HG02588 (cell line): ENCODE data around the gene SDCBP2.
A peak's percentile ranks its signal among the peaks of the same experiment; 100 is the strongest.

Source experiments
- ATAC-seq: cut with Tn5 transposase; IDR thresholded peaks from one replicate; pipeline ENCODE4 v1.9.1; 2021; ENCODE audit warnings: mild to moderate bottlenecking, moderate library complexity; ENCODE audit not compliant: unreplicated experiment

The SDCBP2 gene

DNA sequence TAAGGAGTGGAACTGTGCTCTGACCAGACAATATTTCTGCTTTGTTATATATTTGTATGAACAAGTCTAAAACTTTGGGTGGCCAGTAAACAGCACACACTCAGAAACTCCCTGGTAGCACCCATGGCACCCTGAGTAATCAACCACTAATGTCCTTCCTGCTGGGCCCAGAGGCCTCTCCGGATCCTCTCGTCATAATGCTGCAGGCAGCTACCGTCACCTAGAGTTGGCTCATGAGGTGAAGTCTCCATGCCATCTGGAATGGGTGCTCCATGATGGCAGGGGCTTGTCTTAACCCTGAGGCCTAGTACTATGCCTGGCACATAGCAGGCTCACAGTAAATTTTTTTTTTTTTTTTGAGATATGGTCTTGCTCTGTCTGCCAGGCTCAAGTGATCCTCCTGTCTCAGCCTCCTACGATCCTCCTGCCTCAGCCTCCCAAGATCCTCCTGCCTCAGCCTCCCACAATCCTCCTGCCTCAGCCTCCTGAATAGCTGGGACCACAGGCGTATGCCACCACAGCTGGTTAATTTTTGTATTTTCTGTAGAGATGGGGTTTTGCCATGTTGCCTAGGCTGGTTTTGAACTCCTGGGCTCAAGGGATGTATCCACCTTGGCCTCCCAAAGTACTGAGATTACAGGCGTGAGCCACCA is 3.0 kb upstream of the SDCBP2 start:
- no peak for ATAC-seq

- no peak for ATAC-seq
Measured at GRCh38 chr20:1331101-1331500, 2.2 kb upstream of the SDCBP2 start.

DNA sequence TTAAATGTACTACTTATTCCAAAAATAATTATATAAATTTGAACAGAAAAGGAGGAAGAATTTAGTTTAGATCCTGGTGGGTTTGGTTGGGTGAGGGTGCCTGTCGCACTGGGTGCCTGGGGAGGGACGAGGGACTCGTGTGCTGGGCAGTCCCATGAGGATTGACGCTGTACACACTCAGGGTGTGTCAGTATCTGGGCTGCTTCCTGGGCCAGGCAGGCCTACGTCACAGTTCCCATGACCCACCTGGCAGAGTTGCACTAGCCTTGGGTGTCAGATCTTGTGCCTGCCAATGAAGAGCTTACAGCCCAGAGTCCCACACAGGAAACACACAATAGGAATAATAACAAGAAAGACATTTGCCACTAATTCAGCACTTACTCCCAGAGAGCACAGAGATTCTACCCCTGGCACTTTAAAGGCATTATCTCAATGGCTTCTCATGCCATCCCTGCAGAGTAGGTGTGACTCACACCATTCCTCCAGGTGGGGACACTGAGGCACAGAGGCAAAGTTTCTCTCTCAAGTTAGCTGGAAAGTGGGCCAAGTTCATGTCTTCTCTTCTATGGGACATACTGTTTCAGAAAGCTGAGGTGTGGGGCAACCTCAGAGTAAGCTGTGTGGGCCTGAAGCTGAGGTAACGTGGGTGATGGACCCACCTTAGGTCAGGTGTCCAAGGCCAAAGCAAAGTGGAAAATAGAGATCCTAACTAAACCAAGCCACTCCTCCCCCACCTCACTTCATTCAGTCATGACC is 1.3 kb upstream of the SDCBP2 start:
- no peak for ATAC-seq

- no peak for ATAC-seq
Measured at GRCh38 chr20:1327827-1328679, 886 bp downstream of the SDCBP2 start.

DNA sequence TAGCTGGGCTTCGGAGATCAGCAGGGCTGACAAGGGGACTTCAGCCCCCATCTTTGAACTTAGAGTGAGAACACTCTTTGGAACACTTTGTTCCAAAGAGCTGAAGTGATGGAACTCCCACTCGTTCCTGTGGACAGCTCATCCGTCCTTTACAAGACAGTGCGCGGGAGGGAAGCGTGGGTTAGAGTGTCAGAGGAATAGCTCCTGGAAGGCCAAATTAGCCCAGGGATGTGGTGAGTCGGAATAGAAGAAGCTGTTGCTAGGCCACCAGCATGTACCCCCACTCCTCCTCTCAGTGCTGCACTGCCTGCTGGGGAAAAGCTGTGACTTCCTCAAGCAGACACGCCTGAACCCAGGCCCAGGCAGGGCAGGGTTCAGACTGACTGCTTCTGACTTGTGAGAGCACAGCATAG is 1.7 kb downstream of the SDCBP2 start:
- ATAC-seq, result no peak

- no peak for ATAC-seq
Measured at GRCh38 chr20:1326031-1326930, 2.7 kb downstream of the SDCBP2 start.

DNA sequence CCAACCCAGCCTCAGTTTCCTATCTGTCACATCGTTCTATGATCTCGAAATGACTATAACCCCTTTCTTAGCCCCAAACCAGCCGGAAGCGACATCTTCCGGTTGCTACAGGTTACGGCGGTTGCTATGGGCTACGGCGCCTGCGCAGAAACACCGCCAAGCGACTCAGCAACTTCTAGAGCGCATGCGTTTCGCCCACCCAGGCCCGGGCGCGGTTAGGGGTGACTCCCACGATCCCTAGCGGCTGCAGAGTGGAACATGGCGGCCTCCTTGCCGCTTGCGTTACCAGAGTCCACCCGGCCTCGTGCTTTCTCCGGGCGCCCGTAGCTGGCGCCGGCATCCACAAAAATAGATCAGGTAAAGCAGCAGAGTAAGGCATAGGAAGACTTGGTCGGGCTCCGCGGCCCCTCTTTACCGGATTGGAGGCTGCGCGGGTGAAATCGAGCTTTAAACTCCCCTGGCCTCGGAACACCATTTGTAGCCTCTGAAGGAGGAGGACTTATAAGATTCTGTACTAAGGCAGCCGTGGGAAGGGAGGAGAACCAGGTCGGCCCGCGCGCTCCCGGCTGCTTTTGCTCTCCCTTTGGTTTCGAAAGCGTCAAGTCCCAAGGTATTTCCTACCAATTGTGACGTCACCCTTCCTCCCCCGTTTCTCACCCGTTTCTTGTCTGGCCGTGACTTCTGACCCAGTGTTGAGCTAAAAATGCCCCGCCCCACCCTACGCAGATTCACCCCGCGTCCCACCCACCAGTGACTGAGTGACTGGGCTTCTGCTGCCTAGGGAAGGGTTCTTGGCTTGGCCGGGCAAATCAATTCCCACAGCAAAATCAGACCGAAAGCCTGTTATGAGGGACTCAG is 3.5 kb downstream of the SDCBP2 start:
- ATAC-seq, result peak; percentile 84

DNA sequence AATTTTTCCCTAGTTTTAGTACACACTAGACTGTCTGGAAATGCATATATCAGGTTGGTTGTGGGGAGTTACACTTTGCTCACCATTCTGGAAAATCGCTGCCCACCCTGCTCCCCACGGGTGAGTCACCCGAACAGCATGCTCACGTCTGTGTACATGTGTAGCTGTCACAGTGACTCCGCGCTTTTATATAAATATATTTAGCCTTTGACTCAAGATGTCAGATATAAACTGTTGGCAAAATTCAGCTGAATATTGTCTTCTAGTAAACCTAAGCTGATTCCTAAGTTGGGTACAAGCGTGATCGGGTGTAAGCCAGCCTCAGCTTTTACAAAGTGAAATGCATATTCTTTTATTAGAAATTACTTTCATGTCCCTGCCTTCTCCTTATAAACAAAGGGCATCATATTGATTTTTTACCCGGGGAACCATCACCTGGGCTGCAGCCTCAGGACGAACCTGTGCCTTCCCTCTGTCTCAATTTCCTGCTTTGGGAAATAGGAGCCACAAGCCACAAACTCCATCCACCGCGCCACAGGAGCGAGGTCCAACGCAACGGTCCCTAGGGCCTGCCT is 4.3 kb downstream of the SDCBP2 start:
- no peak for ATAC-seq

DNA sequence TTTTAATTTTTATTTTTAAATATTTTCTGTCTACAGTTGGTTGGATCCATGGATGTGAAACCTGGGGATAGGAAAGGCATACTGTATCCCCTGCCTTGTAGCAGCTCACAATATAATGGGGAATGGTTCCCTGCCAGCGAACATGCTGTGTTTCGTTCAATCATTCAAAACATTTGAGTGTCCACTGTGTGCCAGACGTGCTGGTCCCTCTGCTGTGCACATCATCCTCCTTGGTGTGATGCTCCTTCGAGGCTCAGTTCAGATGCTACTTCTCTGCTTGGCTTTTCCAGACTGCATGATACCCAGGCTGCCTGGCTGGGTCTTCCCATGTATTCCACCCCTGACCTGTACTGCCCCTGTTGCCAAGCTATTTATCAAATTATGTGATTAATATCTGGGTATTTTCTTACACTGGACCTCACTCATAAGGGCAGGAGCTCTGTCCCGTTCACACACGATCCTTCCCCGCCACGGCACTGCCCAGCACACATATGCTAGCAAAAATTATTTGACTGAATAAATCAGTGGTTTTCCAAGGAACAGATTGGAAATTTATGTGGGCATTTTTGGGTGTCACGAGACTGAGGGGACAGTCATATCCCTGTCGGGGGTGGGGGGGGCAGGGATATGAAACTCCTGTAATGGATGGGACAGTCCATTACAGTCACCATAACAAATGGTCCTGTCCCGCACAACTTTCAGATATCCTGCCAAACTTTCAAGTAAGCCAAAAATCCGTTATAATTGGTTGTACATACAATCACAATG is 4.9 kb downstream of the SDCBP2 start:
- ATAC-seq, result no peak

- no peak for ATAC-seq
Measured at GRCh38 chr20:1323256-1323655, 5.7 kb downstream of the SDCBP2 start.

GRCh38 chr20:1322511-1323245 is 6.3 kb downstream of the SDCBP2 start:
- ATAC-seq, result no peak

GRCh38 chr20:1321654-1321939 is 7.3 kb downstream of the SDCBP2 start:
- ATAC-seq, result no peak

DNA sequence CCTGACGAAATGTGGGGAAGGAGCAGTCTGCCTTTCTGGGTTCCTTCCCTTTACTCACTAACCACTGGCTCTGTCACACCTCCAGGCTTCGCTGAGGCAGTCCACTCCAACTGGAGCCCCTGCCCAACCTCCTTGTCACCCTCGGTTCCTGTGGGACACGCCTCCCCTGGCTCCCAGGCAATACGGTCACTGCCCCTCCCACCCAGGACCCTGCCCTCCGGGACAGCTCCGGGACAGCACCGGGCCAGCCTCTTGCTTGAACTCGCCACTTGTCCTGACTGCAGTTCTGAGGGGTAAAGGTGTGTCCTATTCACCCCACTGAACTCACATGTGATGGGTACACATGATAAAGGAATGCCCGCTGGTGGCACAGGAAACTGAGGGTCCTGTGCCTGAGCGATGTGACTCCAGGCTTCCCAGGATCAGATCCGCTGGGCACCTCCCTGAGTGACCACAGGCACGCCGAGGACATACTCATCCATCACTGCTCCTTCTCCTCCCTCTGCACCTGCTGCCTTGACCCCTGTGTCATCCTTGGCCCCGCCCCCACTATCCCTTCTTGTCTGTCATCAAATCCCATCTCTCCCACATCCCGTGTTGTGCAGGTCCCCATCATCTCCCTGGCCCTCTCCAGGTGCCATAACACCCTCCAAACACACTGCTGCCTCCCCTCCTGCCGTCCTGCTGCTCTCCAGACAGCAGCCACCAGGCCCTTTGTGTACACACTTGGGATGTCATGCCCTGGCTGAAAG is 7.9 kb downstream of the SDCBP2 start:
- no peak for ATAC-seq

DNA sequence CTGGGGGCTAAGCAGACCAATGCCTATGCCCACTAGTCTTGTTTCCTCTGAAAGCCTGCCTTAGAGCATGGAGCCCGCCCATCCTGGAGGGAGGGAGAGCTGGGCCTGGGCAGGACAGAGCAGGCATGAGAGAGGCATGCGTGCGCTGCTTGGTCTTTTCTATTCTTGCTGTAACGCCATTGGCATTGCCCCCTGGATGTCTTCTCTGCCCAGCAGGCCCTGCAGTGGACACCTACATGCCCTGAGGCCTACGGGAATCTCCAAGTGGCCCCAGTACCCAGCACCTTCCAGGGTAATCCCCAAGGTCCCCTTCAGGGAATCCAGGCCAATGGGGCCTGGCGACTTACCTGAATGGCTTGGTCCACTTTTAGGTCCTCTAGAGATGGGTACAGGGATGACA is 8.9 kb downstream of the SDCBP2 start:
- ATAC-seq, result no peak

DNA sequence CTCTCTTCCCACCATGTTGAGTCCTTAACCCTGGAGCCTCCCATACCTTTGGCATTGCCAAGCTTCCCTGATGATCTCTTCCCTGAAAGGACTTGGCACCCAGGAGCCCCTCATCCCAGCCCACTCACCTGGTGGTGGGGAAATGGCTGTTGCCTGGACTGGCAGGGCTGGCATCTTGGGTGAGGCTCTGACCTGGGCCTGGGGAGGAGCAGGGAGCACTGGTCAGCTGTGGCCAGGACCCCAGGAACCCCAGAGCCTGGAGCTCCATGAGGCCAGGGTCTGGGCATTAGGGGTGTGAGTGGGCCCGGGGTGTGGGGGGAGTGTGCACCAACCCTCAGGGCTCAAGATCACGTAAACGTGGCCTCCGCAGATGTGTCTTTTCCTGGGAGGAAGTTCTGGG is 9.5 kb downstream of the SDCBP2 start:
- ATAC-seq, result no peak

DNA sequence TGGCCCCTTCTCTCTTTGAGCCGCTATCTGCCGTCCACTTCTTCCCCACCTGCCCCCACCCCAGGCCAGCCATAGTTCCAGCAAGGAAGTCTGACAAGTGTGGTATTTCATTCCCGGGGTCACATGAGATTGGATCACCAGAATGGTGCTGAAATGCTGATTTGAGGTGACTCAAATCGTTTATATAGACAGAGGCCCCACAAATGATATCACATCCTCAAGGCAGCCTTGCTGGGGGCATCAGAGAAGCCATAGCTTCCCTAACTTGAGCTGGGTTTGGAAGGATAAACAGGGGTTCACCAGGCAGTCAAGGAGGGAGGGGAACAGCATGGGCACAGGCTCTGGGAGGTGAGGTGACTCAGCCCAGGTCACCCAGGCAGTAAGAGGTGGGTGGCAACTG is 9.9 kb downstream of the SDCBP2 start:
- no peak for ATAC-seq

GRCh38 chr20:1317545-1318255 is 11.2 kb downstream of the SDCBP2 start:
- no peak for ATAC-seq
